Upper lobe of left lung (tissue), 6 donors: ENCODE measurements around the gene RNF11. TPM values are rescaled to one million over a fixed set of nuclear protein-coding genes. Genes with fewer than 3 reads are reported as not detected.
A peak's percentile ranks its signal among the peaks of the same experiment; 100 is the strongest.

Experiments used
- ATAC-seq, 2 donors: fragments of 200-7000 bp; cut with Tn5 transposase; one replicate each; pipeline ENCODE4 v1.9.1; 2022; ENCODE audit warnings: mild to moderate bottlenecking in 2 of 2, moderate library complexity in 2 of 2; ENCODE audit not compliant: low FRiP score in 2 of 2
- DNase-seq, 2 donors: peaks; one replicate each; pipeline ENCODE4 v3.0.0-alpha.2; 2019 to 2020
- H3K27ac ChIP-seq, 4 donors: fragments of 200-600 bp; sonication (generic); one replicate each; pipeline ENCODE4 v1.5.1; 2016 to 2019
- H3K27me3 ChIP-seq, 4 donors: fragments of 200-600 bp; sonication (generic); one replicate each; pipeline ENCODE4 v1.5.1; 2017 to 2019
- H3K36me3 ChIP-seq, 4 donors: fragments of 200-600 bp; sonication (generic); one replicate each; pipeline ENCODE4 v1.5.1; 2016 to 2019
- H3K4me1 ChIP-seq, 4 donors: fragments of 200-600 bp; sonication (generic); one replicate each; pipeline ENCODE4 v1.5.1; 2018 to 2019
- H3K4me3 ChIP-seq, 4 donors: fragments of 200-600 bp; sonication (generic); one replicate each; pipeline ENCODE4 v1.5.1; 2017 to 2019; ENCODE audit warnings: mild to moderate bottlenecking in 2 of 4, moderate library complexity in 1 of 4
- H3K9me3 ChIP-seq, 4 donors: fragments of 200-600 bp; sonication (generic); one replicate each; pipeline ENCODE4 v1.5.1; 2018 to 2019
- CTCF ChIP-seq, 6 experiments: fragments of 450-650 bp in 4 of 6; fragments of 200-600 bp in 2 of 6; sonication (generic) in 2 of 6; IDR thresholded peaks; one replicate each; pipeline ENCODE4 v1.5.1; 2016 to 2019; ENCODE audit warnings: antibody characterized with exemption in 6 of 6
- EP300 ChIP-seq, 4 donors: sonication (generic); formaldehyde crosslinking; IDR thresholded peaks; one replicate each; pipeline ENCODE4 v1.5.1; 2017; ENCODE audit warnings: antibody characterized with exemption in 4 of 4, control low read depth in 2 of 4
- POLR2A ChIP-seq, 4 donors: fragments of 450-650 bp; IDR thresholded peaks; one replicate each; pipeline ENCODE4 v1.5.1; 2016 to 2017; ENCODE audit warnings: antibody characterized with exemption in 4 of 4, mild to moderate bottlenecking in 2 of 4
- POLR2AphosphoS5 ChIP-seq, 2 donors: sonication (generic); formaldehyde crosslinking; IDR thresholded peaks; one replicate each; pipeline ENCODE4 v1.5.1; 2017; ENCODE audit warnings: antibody characterized with exemption in 2 of 2
- WGBS, 2 donors: methylation state at CpG; one replicate each; pipeline ENCODE4 v1.1.5; 2017 to 2018; 5-methylcytosine and 5-hydroxymethylcytosine counted together
- total RNA-seq, 6 donors: library from RNA; depleted of rRNA in 4 of 6; stranded (reverse); fragments of >200 nt in 4 of 6; gene quantifications; one replicate each; pipeline versions ENCODE4 v1.1.0 to v1.2.1, GENCODE V29; 2016 to 2021
- donor health status: DM: no; HTN: no; CAD: no; lungs with moderate emphysema.
- donor health status: DM: no; HTN: yes; CAD: no; lungs with severe emphysema.

The RNF11 gene
- total RNA-seq, 6 donors from 2014 or later, result 26.2 to 125 (median 78.8) TPM

- ATAC-seq, result no peak
- WGBS, 2 donors, result 88 to 89% methylated on average over 6 of the region's 6 CpGs
Measured at GRCh38 chr1:51252366-51252765, 16.3 kb downstream of the RNF11 start.

DNA sequence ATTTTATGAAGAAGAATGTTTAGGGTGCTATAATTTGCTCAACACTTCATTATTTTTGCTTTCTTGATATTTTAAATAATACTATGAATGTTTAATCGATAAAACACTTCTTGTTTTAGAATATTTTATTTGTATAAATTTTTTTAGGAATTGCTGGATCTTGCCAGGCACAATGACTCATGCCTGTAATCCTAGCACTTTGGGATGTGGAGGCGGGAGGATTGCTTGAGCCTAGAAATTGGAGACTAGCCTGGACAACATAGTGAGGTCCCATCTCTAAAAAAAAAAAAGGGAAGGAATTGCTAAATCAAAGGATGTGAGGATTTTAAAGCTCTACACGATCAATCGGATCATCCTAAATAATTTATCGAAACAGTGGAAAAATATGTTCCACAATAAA lies 17.6 kb downstream of the RNF11 start:
- Histone ChIP-seq H3K27me3 (no peaks in the 10 kb centered on the region), H3K9me3 (no peaks in the 10 kb centered on the region), H3K36me3 (no peaks in the 10 kb centered on the region), H3K4me3 (no peak overlapping the region), H3K27ac (no peak overlapping the region), H3K4me1 (peaks cover 0 to 18% (median 11%) of the 10 kb centered on the region in 4 donors)
- 92 to 94% methylated on average over 5 of the region's 5 CpGs for WGBS, 2 donors
- ATAC-seq (no peak), DNase-seq (no peak)
- no peak for TF ChIP-seq CTCF (IDR thresholded peaks at IDR 0.05)

More at GRCh38 chr1:51252366-51252765, 16.3 kb downstream of the RNF11 start:
- no peaks in the 10 kb centered on the region for H3K9me3 ChIP-seq
- TF ChIP-seq EP300 (IDR thresholded peaks at IDR 0.05) (no peak), POLR2AphosphoS5 (IDR thresholded peaks at IDR 0.05) (no peak), CTCF (IDR thresholded peaks at IDR 0.05) (no peak), POLR2A (IDR thresholded peaks at IDR 0.05) (no peak)
- no peak overlapping the region for H3K4me3 ChIP-seq
- H3K4me1 ChIP-seq, result peaks cover 5 to 18% (median 10%) of the 10 kb centered on the region in 4 donors
- DNase-seq, result no peak
- no peaks in the 10 kb centered on the region for H3K27me3 ChIP-seq
- no peak overlapping the region for H3K27ac ChIP-seq
- H3K36me3 ChIP-seq, result no peaks in the 10 kb centered on the region

- Histone ChIP-seq H3K9me3 (no peaks in the 10 kb centered on the region), H3K27ac (no peak overlapping the region), H3K27me3 (no peaks in the 10 kb centered on the region), H3K36me3 (no peaks in the 10 kb centered on the region), H3K4me1 (peaks cover 0 to 20% (median 13%) of the 10 kb centered on the region in 4 donors), H3K4me3 (no peak overlapping the region)
- DNase-seq (no peak), ATAC-seq (no peak)
- TF ChIP-seq POLR2AphosphoS5 (IDR thresholded peaks at IDR 0.05), result no peak
- TF ChIP-seq POLR2A (IDR thresholded peaks at IDR 0.05), result no peak
- no peak for TF ChIP-seq EP300 (IDR thresholded peaks at IDR 0.05)
- TF ChIP-seq CTCF (IDR thresholded peaks at IDR 0.05), result no peak
- 84 to 90% methylated on average over 3 of the region's 3 CpGs for WGBS, 2 donors
Measured at GRCh38 chr1:51255331-51255730, 19.3 kb downstream of the RNF11 start.

GRCh38 chr1:51263147-51263877 lies 27.2 kb downstream of the RNF11 start:
- no peaks in the 10 kb centered on the region for H3K9me3 ChIP-seq
- peaks cover 37 to 60% (median 51%) of the 10 kb centered on the region in 4 donors for H3K4me1 ChIP-seq
- no peak for ATAC-seq
- no peak for TF ChIP-seq CTCF (IDR thresholded peaks at IDR 0.05)
- WGBS, 2 donors, result 93 to 95% methylated on average over 4 of the region's 4 CpGs
- H3K4me3 ChIP-seq, result no peak overlapping the region
- H3K27me3 ChIP-seq, result no peaks in the 10 kb centered on the region
- H3K27ac ChIP-seq, result no peak overlapping the region
- no peaks in the 10 kb centered on the region for H3K36me3 ChIP-seq
- DNase-seq, result no peak

DNA sequence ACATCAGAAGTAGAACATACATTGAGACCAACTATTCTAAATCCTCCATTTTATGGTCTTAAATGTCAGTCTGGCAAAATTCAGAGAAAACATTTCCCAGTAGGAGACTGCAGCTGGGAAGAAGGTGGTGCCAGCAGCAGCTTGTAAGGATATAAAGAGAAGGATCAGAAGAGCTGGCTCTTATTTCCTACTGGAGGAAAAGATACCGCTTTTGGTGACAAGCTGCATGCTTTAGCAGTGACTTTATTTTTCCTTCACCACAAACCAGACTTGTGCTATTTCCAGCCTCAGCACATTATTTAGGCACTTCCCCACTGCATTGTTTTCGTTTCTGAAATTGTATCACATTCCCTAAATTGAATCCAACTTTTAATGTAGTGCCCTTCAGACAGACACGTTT lies 28.4 kb downstream of the RNF11 start:
- H3K4me1 ChIP-seq, result peaks cover 41 to 55% (median 51%) of the 10 kb centered on the region in 4 donors
- peak overlapping the region in 1 of 4 donors; percentile 22 for H3K27ac ChIP-seq
- H3K9me3 ChIP-seq, result no peaks in the 10 kb centered on the region
- DNase-seq (no peak), ATAC-seq (peak in 1 of 2 donors; percentile 79)
- no peak overlapping the region for H3K4me3 ChIP-seq
- no peaks in the 10 kb centered on the region for H3K27me3 ChIP-seq
- no peaks in the 10 kb centered on the region for H3K36me3 ChIP-seq
- 32 to 34% methylated on average over 3 of the region's 3 CpGs for WGBS, 2 donors
- no peak for TF ChIP-seq EP300 (IDR thresholded peaks at IDR 0.05)
- TF ChIP-seq POLR2AphosphoS5 (IDR thresholded peaks at IDR 0.05), result no peak
- no peak for TF ChIP-seq POLR2A (IDR thresholded peaks at IDR 0.05)
- TF ChIP-seq CTCF (IDR thresholded peaks at IDR 0.05), result no peak
